ENCODE measurements around the gene STARD8.

The STARD8 gene

DNA sequence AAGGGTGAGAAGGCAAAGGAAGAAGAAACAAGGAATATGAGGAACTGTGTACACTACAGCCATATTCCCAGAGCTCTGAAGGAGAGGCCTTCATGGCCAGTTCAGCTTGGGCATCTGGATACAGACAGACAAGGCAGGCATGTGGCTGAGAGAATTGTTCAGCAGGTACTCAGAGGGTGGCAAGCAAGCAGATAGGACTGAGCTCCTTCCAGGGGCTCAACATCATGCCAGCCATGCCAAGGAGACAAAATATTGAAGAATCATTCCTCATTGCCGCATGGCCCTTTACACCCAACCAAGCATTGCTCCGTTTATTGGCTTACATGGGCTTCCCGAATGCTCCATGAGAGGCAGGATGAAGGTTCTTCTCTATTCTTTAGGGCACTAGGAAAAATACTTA, 102.8 kb downstream of the STARD8 start:
- no peak for DNase-seq (ENCODE audit: low spot score)

- no peak for DNase-seq (ENCODE audit: low spot score)
These were observed 103.9 kb downstream of the STARD8 start for GRCh38 chrX:68751372-68751771.

DNA sequence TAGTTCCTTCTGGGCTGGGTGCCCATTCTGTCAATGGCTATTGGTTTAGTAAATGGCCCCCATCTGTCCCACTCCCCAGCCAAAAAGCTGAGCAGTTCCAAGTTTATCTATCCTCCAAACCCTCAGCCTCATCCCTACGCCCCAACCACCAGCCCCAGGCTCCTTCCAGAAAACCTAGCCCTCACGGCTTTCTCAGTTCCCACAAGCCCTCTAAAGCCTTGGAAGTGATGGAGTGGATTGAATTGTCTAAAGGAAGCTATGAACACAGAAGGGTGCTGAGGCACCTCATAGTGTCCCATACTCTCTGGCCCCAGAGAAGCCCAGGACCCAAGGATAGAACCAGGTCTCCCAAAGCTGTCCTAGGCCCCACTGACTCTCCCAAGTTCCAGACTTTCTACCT, 105.8 kb downstream of the STARD8 start:
- DNase-seq (ENCODE audit: low spot score), result no peak

DNA sequence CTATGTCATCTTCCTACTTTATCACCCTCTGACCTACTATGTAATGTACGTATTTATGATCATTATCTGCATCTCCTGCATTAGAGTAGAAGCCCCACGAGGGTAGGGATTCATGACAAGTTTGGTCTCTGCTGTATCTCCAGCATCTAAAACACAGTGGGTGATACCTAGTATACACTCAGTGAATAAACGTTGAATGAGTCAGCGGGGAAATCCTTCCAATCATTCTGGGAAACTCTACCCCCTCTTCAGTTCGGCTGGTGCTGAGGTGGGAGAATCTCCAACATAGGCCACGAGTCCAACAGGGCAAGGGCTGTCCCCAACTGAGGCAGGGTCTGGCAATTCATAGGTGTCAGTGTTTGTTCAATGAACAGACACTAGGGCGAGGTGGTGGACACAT, 106.9 kb downstream of the STARD8 start:
- DNase-seq (ENCODE audit: low spot score), result no peak

- no peak for DNase-seq (ENCODE audit: low spot score)
These were observed 108.2 kb downstream of the STARD8 start for GRCh38 chrX:68755616-68756125.

DNA sequence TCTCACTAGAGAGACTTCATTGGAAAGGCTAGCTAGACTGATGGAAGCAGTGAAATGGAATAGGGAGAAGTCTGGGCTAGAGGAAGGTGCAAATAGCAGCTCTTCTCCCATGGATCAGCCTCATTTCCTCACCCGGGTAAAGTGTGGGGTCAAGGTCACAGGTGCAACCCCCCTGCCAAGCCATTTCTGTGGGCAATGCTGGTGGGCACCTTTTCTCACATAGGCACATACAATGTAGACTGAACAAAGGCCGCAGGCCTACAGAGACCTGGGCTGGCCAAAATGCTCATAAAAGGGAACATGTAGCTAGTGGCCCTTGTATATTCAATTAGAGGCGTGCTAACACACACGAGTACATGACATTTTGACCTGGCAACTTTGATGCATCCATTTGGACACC, 109.9 kb downstream of the STARD8 start:
- no peak for DNase-seq (ENCODE audit: low spot score)

DNA sequence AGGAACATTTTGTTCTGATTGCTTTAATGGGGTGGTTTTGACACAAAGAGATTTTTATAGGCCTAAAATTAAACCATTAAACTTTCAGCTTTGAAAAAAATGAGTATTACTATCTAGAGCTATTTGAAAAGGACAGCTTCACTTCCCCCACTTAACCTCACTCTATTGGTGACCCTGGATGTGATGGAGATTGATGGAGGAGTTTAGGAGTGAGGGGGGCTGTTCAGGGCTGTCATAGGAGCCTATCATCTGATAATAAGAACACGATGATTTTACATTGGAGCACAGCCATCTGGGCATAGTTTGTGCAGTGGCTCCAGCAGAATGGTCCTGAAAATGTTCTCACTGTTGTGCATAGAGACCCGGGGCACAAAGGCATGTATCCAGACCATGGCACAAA, 110.3 kb downstream of the STARD8 start:
- DNase-seq (ENCODE audit: low spot score), result no peak

GRCh38 chrX:68758671-68759070, 111.2 kb downstream of the STARD8 start:
- DNase-seq (ENCODE audit: low spot score), result no peak

DNA sequence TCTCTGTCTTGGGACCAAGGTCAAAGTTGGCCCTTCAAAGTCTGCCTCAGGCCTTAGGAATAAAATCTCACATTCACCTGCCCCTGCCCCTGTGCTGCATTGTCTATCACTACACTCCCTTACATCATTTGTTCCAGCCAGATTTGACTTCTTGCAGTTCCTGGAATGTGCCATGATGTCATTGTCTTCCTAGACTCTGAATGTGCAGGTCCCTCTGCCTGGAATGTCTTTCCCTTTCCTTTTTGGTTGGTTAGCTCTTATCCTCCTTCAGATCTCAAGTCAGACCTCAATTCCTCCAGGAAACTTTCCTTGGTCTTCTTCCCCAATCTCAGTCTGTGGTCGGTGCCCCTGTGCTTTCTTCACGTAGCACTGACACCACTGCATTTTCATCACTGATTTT, 113.6 kb downstream of the STARD8 start:
- DNase-seq (ENCODE audit: low spot score), result peak; percentile 10

DNA sequence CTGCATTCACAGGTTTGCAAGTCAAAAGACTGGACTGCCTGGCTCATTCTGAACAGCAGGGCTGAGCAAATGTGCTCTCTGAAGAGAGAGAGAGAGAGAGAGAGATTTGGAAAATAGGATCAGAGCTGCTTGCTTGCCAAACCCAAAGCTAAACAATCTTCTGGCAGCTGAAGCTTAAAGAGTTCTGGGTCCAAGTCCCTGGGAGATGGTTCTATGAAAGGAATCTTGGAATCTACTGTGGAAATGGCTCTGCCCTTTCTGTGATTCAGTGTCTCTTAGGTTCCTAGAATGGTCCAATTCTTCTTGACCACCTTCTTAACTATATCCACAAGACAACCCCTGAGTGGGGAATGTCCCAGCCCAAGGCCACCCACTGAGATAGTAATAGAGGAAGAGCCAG, 115.3 kb downstream of the STARD8 start:
- DNase-seq (ENCODE audit: low spot score), result no peak

DNA sequence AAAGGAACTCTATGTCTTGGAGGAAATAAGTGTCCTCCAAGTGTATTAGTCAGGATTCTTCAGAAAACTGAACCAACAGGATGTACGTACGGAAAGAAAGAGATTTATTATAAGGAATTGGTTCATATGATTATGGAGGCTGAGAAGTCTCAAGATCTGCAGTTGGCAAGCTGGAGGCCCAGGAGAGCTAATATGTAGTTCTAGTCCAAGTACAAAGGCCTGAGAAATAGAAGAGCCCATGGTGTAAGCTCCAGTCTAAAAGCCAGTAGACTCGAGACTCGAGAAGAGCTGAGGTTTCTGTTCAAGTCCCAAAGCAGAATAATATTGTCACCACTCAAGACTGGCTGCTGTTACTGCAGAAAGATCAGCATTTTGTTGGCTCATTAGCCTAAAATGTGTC, 116.0 kb downstream of the STARD8 start:
- no peak for DNase-seq (ENCODE audit: low spot score)

Measured in kidney tubule cell (primary cell).